Hematopoietic multipotent progenitor cell (in vitro differentiated cells): ENCODE data around the gene BEND2. TPM values are rescaled to one million over a fixed set of nuclear protein-coding genes. Genes with fewer than 3 reads are reported as not detected.
A peak's percentile ranks its signal among the peaks of the same experiment; 100 is the strongest.
"Not testable (repeated sequence)": the region's sequence is repeated elsewhere in the genome, so short reads cannot be mapped to it uniquely, and the experiment has no call there.

Experiments
- DNase-seq, 3 donors: peaks; one replicate each; pipeline ENCODE4 v3.0.0-alpha.2; 2011 to 2015; ENCODE audit warnings: low read depth in 2 of 3, low spot score in 2 of 3
- total RNA-seq: library from RNA; depleted of rRNA; stranded (reverse); fragments of >200 nt; gene quantifications from one replicate; pipeline ENCODE4 v1.2.3, GENCODE V29; 2012

The BEND2 gene
- under 0.01 TPM for total RNA-seq

DNA sequence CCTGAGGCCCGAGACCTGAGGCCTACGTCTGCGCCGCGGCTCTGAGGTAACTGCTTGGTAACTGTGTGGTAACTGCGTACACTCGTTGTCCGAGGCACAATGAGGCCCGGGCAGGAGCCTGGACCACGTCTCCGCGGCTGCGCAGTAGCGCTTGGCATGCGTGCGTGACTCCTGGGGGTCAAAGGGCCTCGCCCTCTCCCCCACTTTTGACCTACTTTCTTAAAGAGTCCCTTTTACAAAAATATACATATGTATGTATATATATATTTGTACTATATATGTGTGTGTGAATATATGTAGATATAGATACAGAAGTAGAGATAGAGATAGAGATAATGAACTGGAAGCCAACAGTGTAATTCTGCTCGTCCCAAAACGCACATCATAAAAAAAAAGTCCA lies at the start of gene BEND2:
TSS of gene BEND2 (minus strand) at position 101 of the 400 bp plus-strand sequence. CDS start 136 bp downstream, outside the sequence.
- DNase-seq: no peak

DNA sequence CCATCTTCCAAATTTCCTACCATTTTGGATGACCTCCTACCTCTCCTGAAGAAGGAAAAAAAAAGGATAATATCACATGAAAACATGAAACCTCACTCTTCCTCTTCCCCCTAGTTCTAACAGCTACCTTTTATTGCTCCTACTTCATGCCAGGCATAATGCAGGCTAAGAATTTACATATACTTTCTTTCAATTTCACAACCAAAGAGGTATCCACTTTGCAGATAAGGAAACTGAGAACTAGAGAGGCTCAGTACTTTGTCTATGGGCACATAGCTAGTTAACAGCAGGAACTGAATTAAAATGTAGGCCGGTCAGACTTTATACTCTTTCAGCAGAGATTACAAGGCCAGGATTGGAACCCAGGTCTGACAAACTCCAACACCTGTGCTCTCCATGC lies 34.4 kb upstream of the BEND2 start:
- DNase-seq: no peak

DNA sequence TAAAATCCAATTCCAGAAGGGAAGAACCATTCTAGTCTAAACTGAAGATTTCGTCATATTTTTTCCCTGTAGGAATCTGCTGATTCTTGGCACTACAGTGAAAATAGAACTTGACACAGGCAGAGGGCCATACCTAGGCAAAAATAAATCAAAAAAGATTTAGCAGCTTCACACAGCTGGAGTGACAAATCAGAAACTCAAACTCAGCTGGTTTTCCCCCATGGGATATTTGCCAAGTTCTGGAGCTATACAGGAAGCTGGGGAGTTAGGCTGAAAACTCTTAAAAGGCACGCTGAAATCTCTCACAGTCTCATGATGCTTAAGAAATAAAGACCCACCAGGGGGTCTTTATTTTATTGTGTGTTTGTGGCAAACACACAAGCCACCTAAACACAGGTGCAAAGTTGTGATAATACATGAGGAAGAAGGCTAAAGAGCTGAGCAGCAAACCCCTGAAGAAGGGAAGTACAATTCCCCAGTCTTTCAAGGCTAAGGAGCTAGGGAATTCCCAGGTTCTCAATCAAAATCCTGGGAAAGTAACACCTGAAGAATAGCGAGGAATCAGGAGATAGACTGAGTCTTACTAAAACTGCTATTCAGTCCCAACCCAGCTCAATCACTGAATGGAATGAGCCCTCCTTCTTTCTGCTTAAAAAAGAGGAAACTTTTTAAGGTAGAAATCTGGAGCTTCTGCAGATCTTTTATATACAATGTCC lies 32.1 kb upstream of the BEND2 start:
- peak in 2 of 3 donors; percentile 2 to 6 for DNase-seq

DNA sequence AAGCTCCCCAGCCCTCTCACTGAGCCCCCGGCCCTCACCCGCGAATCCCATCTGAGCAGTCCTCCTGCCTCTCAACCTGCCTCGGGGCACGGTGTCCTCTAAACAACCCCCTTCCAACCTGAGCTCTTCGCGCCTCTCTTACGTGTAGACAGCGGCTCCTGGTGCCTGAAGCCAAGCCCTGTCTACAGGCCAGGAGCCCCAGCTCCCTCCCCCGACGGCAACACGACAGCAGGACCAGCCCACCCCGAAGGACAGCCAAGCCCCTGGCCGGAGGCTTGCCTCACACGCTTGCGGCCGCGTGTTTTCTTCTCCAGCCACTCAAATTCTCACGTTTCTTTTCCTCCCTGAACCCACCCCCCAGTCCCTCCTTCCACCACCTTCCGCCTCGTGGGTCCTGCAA lies 9.0 kb upstream of the BEND2 start:
- not testable (repeated sequence) for DNase-seq

DNA sequence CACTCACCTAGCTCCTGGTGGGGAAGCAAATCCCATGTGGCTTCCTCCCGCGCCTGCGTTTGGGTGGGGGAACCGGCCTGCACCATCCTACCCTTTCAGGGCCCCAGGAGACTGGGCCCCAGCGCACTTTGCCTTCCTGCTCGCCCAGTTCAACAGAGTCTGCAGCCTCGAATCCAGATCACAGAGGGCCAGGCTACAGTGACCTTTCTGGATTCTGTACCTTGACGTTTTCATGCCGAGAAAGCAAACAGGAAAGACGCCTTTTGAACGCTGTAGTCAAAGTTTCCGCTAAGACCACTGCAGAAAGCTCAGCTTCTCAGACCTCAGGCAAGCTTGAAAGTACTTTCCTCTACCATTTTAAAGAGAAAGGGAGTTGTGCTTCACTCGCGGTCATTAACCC lies 7.4 kb upstream of the BEND2 start:
- no peak for DNase-seq

DNA sequence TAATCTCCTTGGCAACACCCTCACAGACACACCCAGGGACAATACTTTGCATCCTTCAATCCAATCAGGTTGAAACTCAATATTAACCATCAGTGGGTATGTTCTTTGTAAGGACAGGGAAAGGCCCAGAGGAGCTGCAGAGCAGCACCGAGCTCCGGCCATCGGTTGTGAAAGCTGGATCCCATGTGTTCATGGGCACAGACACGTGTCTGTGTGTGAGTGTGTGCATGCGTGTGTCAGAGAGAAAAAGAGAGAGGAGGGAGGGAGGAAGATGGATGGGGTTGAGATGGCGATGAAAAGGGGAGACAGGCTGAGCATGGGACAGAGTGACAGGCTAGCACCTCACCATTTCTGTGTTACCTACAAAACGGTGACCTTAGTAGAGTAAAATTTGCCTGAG lies 6.8 kb upstream of the BEND2 start:
- DNase-seq: no peak

GRCh38 chrX:18210470-18210869 lies 10.2 kb downstream of the BEND2 start:
- peak in 2 of 3 donors; percentile 4 to 47 for DNase-seq

GRCh38 chrX:18206657-18207056 lies 14.0 kb downstream of the BEND2 start:
- DNase-seq: no peak

GRCh38 chrX:18203631-18204030 lies 17.1 kb downstream of the BEND2 start:
- DNase-seq: no peak

- no peak for DNase-seq
Observed at GRCh38 chrX:18194688-18195087, 26.0 kb downstream of the BEND2 start.

GRCh38 chrX:18179446-18179845 lies 41.2 kb downstream of the BEND2 start:
- DNase-seq: no peak

DNA sequence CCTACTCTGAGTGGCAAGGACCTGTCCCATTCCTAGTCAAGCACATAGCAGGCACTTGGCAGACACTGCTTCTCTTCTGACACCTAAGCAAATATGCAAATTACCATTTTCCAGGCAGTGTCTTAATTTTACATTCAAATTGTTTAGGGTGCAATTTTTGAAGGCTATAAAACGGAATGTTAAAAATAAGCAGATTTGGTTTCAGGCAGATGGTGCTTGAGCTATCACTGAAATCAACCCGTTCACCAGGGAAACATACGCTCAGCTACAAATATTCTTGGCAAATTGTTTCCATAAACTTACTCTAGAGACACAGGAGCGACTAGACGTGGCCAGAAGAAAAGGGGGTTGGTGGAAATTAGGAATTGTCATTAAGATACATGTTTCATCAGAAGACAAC lies 45.7 kb downstream of the BEND2 start:
- no peak for DNase-seq

GRCh38 chrX:18174209-18174608 lies 46.5 kb downstream of the BEND2 start:
- DNase-seq: no peak

- DNase-seq: peak in 2 of 3 donors; percentile 21 to 29
Observed at GRCh38 chrX:18173494-18174180, 47.0 kb downstream of the BEND2 start.

DNA sequence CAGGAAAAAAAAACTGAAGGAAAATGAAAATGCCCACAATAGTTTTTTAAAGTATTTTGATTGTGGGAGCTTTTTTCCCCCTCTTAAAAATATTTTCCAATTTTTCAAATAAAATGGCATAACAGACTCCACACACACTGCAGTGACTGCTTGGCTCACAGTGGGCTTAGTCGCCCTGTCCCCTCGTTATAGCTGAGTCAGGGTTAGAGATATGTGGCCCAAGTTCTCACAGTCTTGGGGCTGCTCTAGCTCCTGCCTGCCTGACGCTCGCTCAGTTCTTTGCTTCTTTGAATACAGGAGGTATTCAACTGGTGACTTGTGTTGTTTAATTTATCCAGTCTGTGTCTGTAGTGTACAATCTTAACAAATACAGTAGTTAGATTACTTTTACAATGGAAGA lies 47.7 kb downstream of the BEND2 start:
- no peak for DNase-seq

GRCh38 chrX:18170910-18171309 lies 49.8 kb downstream of the BEND2 start:
- DNase-seq: no peak

GRCh38 chrX:18166068-18166467 lies 54.6 kb downstream of the BEND2 start:
- no peak for DNase-seq

GRCh38 chrX:18160369-18160768 lies 60.3 kb downstream of the BEND2 start:
- DNase-seq: no peak

- no peak for DNase-seq
Observed at GRCh38 chrX:18158963-18159362, 61.7 kb downstream of the BEND2 start.

DNA sequence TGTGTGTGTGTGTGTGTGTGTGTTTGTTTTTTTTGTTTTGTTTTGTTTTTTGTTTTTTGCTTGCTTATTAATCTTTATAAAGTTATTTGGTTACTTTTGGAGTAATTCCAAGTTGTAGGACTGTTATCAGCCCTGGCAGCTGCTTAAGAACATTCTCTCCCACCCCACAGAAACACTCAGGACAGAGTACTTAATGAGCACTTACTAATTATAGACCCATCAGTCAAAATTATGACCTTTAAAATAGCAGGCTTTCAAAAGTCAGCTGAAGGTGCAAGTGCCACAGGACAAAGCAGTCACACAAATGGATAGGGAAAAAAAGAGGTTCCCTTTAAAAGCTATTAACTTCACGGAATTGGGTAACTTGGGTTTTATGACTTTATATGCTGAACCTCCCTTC lies 69.0 kb downstream of the BEND2 start:
- no peak for DNase-seq

DNA sequence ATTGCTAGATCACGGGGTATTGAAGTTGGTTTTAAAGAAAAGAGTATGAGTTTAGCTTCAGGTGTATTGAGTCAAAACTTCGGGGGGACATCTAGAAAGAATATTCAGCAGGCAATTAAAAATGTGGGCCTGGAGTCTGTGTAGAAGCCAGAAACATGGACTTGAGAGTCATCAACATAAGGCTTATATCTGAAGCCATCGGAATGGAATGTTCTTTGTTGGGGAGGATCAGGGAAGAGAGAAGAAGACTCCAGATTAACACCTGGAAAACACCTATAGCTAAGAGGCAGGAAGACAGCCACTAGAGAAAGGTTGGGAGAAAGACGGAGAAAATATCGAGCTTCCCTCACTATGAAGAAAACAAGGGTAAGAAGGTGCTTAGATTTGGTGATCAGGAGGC lies 69.5 kb downstream of the BEND2 start:
- no peak for DNase-seq

DNA sequence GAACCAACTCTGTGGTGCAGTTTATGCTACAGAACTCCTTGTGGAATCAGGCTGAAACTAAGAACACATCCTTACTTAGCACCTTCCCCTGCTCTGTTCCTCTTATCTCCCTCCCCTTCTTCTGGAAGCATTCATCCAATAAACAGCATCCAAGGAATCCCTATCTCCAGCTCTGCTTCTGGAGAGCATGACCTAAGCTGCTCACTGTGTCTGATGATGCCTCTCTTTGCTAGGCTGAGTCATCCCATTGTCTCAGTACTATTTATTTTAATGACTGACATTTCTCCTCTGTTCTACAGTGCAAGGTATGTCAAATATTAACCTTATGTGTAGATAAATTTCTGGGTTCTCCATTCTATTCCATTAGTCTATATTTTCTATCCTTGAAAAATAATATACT lies 71.2 kb downstream of the BEND2 start:
- no peak for DNase-seq
